NCI-H1092 (cell line): Measurements from ENCODE around the gene PHF21A.
A peak's percentile ranks its signal among the peaks of the same experiment; 100 is the strongest.
"Not testable (repeated sequence)": the region's sequence is repeated elsewhere in the genome, so short reads cannot be mapped to it uniquely, and the experiment has no call there.

Experiments used
- DNase-seq: peaks from one replicate; lab custom pipeline; 2025; lab: John Stamatoyannopoulos, UW

Gene PHF21A

DNA sequence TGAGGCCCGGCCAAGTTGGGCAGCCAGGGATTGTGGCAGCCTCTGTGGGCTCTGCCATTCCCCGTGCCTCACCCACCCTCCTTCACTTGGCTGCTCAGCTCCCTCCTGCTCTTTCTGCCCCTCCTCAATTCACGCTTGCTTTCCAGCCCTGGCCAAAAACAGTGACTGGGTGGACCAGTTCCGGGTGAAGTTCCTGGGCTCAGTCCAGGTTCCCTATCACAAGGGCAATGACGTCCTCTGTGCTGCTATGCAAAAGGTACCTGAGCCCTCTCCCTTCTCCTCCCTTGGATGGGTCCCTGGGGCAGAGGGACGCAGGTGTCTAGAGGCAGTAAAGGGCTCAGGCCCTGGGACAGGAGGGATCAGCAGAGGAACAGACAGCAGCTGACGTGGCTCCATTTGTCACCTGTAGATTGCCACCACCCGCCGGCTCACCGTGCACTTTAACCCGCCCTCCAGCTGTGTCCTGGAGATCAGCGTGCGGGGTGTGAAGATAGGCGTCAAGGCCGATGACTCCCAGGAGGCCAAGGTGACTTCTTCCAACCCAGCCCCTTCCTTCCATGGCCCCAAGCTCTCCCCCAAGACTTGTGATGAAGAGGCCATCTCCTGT, 216.8 kb downstream of the PHF21A start:
- no peak for DNase-seq

DNA sequence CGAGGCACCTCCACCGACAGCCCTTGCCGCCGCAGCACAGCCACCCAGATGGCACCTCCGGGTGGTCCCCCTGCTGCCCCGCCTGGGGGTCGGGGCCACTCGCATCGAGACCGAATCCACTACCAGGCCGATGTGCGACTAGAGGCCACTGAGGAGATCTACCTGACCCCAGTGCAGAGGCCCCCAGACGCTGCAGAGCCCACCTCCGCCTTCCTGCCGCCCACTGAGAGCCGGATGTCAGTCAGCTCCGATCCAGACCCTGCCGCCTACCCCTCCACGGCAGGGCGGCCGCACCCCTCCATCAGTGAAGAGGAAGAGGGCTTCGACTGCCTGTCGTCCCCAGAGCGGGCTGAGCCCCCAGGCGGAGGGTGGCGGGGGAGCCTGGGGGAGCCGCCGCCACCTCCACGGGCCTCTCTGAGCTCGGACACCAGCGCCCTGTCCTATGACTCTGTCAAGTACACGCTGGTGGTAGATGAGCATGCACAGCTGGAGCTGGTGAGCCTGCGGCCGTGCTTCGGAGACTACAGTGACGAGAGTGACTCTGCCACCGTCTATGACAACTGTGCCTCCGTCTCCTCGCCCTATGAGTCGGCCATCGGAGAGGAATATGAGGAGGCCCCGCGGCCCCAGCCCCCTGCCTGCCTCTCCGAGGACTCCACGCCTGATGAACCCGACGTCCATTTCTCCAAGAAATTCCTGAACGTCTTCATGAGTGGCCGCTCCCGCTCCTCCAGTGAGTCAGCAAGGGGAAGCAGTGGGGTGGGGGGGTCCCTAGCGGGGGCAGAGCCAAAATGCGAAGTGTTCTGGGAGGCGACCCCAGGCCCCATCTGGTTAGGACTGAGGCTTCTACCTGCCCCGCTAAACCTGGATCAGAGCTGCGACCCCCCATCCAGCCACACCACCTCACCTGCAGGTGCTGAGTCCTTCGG, 218.5 kb downstream of the PHF21A start:
- no peak for DNase-seq

DNA sequence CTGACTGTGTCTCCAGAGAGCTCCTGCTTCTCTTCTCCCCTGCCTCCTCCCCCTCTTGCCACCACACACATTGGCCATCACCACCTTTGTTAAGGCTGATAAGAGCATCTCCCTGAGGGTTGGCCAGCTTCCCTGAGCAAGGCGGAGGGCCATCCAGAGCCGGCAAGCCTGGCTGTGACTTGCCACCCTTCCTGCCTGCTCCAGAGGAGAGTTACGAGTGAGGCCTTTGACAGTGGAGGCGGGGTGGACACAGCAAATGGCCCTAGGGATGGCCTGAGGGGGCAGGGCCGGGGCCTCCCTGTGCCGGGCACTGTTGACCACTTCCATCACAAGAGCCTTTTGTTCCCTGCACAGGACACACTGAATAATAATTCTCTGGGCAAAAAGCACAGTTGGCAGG, 219.6 kb downstream of the PHF21A start:
- no peak for DNase-seq

DNA sequence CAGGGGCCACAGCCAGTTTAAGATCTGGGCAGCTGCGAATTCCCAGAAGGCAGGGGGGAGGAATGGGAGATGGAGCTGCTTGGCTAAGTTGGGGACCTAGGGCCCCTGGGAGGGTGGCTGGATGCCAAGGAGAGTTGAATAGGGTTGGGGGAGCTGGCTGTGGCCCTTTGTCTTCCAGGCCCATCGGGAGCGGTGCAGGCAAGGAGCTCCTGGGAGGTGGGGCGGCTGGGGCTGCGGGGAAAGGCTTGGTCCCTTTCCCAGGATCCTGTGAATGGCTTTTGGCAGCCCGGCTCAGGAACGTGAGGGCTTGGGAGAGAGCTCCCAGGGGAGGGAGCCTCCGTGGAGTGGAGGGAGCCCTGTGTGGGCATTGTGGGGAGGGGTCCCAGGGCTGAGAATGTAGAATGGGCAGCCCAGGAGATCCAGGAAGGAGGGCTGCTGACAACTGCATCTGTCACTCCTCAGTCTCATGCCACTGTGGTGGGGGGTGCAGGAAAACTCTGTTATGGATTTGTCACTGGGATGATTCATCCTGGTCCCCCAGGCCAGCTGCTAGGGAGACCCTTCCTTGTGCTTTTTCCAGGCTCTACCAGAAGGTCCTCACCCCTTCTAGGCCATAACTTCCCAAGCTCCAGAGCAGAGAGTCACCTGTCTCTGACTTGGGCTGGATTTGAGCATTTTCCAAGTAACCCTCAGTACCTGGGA, 220.2 kb downstream of the PHF21A start:
- peak; percentile 47 for DNase-seq

DNA sequence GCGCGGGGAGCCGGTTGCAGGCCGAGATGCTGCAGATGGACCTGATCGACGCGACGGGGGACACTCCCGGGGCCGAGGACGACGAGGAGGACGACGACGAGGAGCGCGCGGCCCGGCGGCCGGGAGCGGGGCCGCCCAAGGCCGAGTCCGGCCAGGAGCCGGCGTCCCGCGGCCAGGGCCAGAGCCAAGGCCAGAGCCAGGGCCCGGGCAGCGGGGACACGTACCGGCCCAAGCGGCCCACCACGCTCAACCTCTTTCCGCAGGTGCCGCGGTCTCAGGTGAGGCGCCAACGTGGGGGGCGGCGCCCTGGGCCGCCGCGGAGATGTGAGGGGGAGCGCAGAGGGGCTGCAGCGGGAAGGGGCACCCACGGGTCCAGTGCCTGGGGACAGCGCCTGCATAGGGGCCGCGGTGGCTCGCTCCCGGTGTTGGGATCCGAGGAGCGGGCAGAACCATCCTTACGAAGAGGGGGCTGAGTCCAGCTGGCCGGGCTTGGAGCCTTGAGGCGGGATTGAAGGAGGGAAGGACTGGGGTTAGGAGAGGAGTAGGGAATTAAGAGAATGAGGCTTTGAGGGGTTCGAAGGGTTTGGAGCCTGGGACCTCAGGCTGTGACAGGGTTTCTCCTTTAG, 221.0 kb downstream of the PHF21A start:
- not testable (repeated sequence) for DNase-seq

DNA sequence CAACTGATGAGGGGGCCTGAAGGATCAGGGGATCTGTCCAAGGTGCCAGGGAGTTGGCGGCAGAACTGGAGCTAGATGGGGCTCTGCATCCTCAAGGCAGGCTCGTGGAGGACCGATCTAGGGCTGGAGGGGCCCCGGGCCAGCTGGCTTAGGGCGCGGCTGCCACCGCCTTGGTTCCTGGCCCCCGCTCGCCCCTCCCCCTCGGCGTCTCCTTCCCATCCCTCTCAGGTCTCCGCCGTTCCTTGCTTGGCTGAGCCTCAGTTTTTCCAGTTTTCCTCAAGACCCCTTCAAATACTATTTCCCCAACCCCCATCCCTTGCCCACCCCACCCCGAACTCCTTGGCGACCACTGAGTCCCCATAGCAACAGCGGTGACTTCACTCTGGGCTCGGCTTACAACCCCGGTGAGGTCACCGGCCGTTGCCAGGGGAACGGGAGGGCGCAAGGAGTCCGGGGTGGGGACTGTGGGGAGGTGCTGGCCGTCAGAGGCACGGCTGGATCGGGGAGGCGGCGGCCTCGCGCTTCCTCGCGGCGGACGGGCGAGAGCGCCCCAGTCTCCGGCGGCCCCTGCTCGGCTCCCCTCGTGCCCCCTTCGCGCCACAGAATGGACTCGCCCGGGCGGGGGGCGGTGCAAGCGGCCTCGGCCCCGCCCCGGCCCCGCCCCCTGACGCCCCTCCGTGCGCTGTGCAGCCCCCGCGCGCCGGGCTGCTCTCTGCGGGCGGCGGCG, 221.6 kb downstream of the PHF21A start:
- DNase-seq = peak; percentile 95

DNA sequence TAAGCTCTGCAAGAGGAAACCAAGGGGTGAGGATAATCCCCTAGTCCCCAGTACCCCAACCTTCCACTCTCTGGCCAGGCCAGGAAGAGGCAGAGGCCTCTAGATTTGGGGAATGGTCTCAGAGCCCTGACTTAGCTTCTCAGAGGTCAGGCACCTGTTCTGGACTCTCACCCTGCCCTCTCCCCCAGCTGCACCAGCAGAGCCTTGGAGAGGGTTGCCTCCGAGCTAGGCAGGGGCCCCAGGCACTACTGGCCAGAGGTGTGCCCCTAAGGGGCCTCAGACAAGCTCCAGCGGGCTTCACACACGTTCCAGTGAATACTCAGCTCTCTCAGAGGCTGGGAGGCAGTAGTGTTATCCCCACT, 222.2 kb downstream of the PHF21A start:
- no peak for DNase-seq

DNA sequence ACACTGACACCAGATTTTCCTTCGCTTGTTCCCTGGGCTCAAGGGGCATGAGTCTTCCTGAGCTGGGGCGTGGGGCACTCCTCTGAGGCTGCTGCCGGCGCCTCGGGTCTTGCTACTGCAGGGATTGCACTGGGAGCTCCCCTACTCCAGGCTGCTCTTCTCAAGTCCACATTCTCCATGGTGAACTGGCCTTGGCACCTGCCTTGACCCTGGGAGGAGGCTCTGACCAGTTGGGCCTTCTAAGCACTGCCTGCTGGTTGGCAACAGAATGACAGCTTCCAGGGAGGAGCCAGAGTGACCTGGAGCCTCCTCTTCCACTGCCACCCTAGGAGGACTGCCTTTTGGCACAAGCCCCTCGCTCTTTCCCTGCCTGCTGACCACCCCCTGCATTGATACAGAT, 223.7 kb downstream of the PHF21A start:
- no peak for DNase-seq

DNA sequence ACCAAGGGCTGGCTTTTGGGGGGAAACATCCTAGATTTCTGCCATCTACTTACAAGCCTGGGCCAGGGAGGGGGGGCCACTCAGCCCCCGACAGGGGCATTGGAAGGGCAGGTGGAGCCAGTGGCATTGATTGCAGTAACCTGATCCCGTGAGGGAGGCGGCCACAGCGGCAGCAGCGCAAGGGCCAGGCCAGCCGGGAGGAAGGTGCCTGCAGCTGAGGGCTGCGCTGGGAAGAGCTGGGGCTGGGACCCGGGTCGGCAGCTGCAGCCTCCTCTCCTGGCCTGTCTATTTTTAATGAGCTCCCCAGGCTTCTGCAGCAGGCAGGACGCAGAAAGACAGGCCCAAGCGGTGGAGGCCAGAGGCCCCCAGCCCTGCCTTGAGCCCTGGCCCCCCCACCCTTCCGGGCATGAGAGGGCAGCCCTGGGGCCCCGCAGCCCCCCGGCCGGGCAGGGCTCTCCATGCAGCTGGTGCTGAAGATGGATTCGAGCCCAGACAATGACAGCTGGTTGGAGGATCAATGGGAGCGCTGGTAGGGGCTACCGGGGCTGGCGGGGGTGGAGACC, 224.8 kb downstream of the PHF21A start:
- peak; percentile 91 for DNase-seq

DNA sequence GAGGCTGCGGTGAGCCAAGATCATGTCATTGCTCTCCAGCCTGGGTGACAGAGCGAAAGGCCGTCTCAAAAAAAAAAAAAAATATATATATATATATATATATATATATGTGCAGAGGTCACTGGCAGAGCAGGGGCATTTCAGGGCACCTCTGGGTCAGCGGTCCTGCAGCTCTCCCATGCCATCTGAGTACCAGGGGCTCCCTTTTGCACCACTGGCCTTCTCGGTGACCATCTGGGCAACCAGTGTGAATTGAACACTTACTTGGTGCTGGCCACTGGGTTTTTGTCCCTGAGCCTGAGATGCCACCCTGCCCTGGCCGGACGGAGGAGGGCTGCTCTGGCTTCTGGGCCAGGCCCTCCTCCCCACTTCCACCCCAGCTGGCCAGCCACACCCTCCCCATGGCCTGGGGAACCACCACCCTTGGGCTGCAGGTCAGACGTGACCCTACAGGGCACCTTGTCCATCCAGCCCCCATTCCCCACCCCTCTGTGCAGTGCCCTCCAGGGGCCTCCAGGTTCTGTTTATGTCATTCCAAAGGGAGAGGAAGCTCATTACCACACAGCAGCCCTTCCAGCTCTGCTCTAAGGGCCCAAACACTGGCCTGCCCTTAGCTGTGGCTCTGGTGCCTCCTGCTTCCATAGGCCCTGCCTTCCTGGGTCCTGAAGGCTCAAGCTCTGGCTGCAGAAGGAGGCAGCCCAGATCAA, 225.5 kb downstream of the PHF21A start:
- no peak for DNase-seq

DNA sequence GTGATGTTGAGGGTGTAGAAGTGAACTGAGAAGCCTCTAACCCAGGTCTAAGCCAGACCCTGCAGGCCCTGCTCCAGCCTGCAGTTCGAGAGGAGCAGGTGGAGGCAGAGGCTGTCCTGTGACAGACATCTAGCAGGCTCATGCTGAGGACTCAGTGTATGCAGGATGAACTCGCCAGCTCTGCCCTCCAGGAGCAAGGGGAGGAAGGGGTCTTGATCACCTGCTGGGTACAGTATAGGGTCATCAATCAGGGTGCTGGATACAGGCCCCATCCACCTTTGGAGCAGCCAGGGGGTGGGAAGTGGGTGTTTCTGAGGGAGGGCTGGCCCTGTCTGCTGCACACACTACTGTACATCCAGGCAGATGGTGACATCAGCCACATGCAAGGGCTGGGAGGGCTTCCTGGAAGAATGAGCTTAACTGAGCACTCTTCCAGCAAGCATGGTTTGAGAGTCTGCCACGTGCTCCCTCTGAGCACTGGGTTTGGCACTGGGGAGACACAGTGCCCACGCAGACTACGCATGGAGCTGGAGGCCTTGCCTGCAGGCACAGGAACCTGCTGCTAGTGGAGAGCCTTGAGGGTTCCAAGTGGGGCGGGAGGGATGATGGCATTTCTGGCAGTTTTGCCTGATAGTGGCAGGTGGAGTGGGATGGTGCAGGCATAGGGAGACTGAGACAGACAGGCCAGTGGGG, 226.6 kb downstream of the PHF21A start:
- DNase-seq = no peak

DNA sequence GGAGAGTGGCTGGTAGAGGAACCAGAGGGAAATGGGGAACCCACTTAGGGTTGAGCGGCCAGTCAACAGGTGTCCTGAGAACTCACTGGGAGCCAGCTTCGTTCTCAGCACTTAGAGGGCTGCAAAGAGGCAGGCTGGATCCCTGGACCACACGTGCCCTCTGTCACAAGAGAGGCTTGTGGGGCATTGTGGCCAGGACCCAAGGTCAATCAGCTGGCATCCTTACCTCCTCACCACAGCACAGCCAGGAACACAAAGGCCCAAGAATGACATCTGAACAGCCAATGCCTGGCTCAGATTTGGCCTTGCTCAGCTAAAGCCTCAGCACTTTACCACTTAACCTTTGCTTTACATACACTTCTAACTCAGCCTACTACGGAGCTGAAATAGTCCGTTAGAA, 228.4 kb downstream of the PHF21A start:
- DNase-seq = no peak

DNA sequence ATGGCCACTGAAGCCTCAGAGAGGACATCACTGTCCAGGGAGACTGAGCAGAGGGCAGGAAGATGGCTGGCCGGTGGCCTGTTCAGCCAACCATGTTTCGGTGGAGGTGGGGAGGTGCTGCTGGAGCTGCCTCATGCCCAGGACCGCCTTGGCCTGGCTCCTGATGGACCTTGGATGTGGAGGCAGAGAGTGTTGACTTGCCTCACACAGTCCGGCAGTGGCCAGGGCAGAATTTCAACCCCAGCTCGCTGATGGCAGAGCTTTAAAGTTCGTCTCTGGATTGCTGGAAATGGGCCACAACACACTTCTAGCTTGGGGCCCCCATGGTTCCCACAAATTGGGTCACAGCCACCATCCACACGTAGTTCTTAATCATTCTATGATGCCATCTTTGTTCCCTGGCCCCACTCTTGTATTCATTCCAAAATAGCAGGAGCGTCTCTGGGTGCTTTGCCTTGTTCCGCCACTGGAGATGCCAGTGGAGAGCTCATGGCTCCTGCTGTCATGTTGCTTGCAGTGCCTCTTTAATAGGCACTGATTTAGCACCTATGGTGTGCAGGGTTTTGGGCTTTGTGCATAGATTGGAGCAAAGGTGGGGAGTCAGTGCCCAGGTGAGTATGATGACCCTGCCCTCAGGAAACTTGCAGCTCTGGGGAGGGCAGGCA, 230.2 kb downstream of the PHF21A start:
- no peak for DNase-seq

DNA sequence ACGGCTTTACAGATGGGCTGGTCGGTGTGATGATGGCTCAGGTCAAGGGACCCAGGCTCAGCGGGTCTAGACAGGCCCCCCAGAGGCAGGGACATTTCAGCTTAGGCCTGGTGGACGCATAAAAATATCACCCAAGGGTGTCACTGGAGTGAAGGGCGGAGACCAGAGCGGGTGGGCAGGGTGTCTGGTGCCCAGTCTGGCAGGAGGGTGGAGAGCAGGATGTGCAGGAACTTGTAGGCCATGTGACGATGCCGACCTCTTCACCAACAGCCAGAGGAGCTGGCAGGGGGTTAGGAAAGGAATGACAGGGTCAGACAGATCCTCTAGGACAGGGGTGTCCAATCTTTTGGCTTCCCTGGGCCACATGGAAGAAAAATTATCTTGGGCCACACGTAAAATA, 231.3 kb downstream of the PHF21A start:
- DNase-seq = no peak

DNA sequence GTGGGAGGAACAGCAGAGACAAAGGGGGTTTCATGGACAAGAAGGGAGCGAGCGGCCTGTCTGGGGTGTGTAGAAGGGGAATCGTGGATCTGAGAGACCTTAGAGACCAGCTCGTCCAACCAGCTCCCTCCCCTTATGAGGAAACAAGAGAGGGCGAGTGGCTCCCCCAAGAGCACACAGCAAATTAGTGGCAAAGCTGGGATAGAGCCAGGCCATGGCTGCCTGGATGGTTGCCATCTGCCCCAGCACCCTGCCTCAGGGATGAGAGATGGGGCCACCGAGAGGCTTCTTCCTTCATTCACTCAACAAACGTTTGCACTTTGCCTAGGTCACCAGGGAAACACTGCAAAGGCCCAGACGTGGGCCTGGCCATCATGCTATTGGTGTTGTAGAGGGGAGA, 231.7 kb downstream of the PHF21A start:
- DNase-seq = no peak

DNA sequence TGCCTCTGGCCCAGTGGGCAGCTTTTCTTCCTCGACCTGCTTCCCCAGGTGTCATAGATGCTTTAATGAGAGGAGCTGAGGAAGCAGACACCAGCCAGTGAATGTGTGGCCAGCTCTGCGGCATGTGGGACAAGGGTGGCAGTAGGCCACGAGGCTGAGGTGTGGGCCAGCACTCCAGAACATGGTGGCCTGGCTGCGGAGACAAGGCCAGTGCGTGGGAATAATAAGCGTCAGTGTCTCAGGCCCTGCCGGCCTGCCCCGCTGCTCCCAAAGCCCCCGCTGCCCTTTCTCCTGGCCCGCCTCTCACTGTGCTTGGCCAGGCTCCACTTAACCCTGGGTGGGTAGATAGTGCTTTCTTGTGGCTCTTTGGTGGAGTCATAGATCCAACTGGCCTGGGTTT, 233.7 kb downstream of the PHF21A start:
- DNase-seq = no peak

DNA sequence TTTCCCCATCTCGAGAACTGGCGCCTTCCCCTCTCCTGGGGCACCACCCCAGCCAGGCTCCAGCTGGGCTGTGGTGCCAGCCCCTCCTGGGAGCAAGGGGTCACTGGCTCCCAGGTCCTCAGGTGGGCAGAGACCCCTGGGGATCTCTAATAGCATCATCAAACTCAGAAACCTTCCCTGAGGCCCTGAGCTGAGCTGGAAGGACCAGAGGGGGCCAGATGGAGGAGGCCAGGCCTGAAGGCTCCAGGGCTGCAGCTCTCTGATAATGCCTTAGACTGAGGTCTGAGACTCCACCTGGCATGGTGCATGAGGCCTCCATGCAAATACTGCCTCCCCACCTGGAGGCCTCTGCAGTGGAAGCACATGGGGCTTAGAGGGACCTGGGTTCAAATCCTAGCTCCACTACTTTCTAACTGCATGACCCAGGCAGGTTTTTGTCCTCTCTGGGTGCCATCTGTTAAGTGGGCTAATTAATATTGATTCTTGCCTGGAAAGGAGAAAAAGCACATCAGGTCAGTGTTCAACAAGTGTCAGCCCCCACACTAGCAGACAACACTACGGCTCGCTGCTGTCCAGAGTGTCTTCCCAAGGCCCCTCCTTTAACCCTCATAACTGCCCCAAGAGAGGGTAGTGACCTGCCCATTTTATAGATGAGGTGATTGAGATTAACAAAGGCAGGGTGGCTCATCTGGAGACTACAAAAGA, 234.3 kb downstream of the PHF21A start:
- no peak for DNase-seq

DNA sequence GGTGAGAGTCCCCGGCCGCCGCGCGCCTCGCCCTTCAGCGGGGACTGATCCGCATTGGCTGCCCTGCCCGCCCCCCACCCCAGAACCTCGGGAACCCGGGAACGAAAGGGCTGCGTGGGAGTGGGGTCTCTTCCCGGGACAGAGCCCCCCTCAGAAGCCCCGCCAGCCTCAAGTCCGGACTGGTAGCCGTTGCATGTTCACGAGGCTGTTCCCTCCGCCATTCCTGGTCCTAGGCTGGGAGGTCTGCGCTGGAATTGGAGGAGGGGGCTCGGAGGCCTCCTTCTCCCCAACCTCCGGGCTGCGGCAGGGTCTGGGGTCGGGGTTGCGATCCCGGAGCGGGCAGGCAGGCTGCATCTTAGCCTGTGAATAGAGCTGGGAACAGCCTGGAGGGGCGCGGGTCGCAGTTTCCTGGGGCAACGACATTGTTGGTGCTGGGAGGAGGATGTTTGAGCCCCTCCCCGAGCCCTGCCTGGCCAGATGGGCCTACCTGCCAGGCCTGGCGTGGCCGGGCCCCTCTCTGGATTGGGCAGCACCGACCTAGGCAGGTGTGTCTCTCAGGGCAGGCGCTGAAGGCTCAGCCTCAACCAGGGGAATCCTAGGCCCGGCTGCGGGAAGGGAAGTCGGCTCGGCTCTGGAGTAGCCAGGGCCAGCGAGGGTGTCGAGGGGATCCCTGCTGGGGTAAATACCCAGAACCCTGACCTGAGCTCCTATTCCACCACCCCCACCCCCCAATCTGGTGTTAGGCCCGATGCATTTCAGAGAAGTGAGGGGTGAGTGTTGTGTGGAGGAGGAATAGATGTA, 235.1 kb downstream of the PHF21A start:
- peak; percentile 12 for DNase-seq
